HUES64 (cell line): Measurements from ENCODE around the gene GPRC5D.

Source experiments
- H3K27ac ChIP-seq: 2 replicates; pipeline ENCODE4 v1.7.0; 2013; ENCODE audit warnings: low read depth, low read length, inconsistent platforms
- H3K27me3 ChIP-seq: 2 replicates; pipeline ENCODE4 v1.6.1; 2013; ENCODE audit warnings: mild to moderate bottlenecking, low read length; ENCODE audit not compliant: insufficient read depth
- H3K36me3 ChIP-seq: 2 replicates; pipeline ENCODE4 v1.6.1; 2013; ENCODE audit warnings: mild to moderate bottlenecking, low read length; ENCODE audit not compliant: insufficient read depth
- H3K4me1 ChIP-seq: 2 replicates; pipeline ENCODE4 v1.6.1; 2013; ENCODE audit warnings: mild to moderate bottlenecking, low read length, moderate library complexity; ENCODE audit not compliant: insufficient read depth
- H3K4me3 ChIP-seq: 2 replicates; pipeline ENCODE4 v1.5.1; 2013; ENCODE audit warnings: mild to moderate bottlenecking, low read length, moderate library complexity
- H3K9ac ChIP-seq: 2 replicates; pipeline ENCODE4 v1.6.1; 2013; ENCODE audit warnings: mild to moderate bottlenecking, low read depth, low read length
- H3K9me3 ChIP-seq: 2 replicates; pipeline ENCODE4 v1.6.1; 2013; ENCODE audit warnings: low read depth, low read length; ENCODE audit not compliant: insufficient read depth
- WGBS: fragments of 150-250, 120-280 bp; methylation state at CpG from one replicate; pipeline ENCODE4 v1.1.7; 2013; ENCODE audit warnings: missing lambda C conversion rate; 5-methylcytosine and 5-hydroxymethylcytosine counted together

The GPRC5D gene

DNA sequence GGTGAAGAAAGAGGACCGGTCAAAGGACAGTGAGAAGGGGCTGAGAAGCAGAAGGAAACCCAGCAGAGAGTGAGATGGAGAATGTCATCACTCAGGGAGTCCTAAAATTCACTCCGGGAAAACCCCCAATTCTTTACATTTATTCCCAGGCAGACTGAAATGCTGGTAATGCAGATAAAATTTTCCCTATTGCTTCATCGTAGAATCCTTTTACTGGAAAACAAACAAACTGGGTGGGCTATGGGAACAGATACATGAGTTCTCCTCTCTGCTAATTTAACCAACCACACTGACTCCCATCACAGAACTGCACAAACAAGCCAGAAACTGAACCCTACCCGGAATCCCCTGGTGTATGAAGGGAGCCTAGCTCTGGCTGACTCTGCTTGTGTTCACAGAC, 27.2 kb upstream of the GPRC5D start:
- Histone ChIP-seq H3K4me1 (no peaks in the 10 kb centered on the region; the same call in 1 of the 2 replicates), H3K9me3 (no peaks in the 10 kb centered on the region), H3K36me3 (peaks cover 42% of the 10 kb centered on the region), H3K4me3 (no peak overlapping the region), H3K27ac (no peak overlapping the region), H3K9ac (no peak overlapping the region), H3K27me3 (no peaks in the 10 kb centered on the region)
- WGBS = 91% methylated on average over 4 of the region's 4 CpGs

DNA sequence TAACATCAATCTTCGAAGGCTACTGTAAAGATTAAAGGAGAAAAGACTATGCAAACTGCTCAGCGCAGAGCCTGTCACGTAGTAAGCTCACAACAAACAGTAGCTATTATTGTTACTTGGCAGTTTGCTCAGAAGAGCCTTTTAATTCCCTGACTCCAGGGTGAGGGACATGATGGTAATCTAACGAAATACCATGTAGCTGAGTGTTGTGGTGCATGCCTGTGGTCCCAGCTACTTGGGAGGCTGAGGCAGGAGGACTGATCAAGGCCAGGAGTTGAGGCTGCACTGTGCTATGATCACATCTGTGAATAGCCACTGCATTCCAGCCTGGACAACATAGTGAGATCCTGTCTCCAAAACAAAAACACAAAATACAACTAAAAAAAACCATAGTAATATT, 25.3 kb upstream of the GPRC5D start:
- no peak overlapping the region for H3K27ac ChIP-seq
- H3K4me3 ChIP-seq = no peak overlapping the region
- H3K9ac ChIP-seq = no peak overlapping the region
- no peaks in the 10 kb centered on the region for H3K27me3 ChIP-seq
- WGBS = 95% methylated on average over 4 of the region's 4 CpGs
- H3K36me3 ChIP-seq = peaks cover 57% of the 10 kb centered on the region
- no peaks in the 10 kb centered on the region; the same call in 1 of the 2 replicates for H3K4me1 ChIP-seq
- H3K9me3 ChIP-seq = peaks cover 7% of the 10 kb centered on the region; the same call in 1 of the 2 replicates

DNA sequence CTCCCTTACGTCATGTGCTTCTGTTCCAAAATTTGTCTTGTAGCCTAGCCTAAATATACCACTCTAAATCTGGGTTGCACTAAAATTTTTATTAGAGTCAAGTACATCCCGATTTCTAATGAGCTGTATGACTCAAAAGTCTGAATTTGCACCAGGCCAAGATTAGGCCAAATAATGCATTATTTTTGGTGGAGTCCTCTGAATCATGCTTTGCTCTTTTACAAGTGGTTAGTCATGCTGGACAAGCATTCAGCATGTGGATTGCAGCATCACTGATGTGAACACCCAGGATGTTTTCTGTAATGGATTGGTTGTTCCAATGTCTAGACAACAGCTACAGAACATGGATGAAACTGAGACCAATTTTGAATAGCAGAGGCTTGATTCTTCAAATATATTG, 24.4 kb upstream of the GPRC5D start:
- peaks cover 7% of the 10 kb centered on the region; the same call in 1 of the 2 replicates for H3K9me3 ChIP-seq
- 98% methylated on average over 2 of the region's 2 CpGs for WGBS
- H3K9ac ChIP-seq = no peak overlapping the region
- no peak overlapping the region for H3K4me3 ChIP-seq
- H3K36me3 ChIP-seq = peaks cover 53% of the 10 kb centered on the region
- no peak overlapping the region for H3K27ac ChIP-seq
- no peaks in the 10 kb centered on the region; the same call in 1 of the 2 replicates for H3K4me1 ChIP-seq
- no peaks in the 10 kb centered on the region for H3K27me3 ChIP-seq

DNA sequence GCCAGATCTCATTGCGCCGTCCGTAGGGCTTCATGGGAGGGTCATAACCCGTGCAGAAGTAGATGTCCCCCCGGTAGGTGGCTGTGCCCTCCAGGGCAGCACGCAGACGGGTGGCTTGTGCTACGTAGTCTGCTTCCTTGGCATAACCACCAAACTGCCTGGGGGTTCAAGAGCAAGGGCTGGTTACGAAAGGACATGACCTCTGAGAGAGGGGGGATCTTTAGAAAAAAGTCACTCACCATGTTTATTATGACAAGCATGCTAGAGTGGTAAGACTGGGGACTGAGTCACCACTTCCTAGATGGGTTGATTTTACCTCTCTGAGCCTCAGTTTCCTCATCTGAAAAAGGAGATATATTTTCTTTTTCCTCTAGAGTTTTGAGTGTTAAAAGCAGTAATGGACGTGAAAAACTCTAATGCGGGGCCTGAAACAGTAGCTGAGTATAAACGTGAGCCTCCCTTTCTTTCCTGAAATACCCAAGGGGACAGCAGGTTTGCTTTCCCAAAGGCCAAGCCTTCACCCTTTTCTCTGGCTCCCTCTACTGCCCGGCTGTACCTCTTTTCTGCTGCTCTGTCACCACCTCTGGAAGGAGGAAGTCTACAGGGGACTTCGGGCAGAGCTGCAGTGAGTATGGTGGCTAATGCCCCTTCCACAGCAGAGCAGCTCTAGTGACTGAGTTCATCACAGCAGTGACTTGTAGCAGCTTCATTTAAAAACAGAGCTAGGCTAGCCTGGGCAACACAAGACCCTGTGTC, 23.5 kb upstream of the GPRC5D start:
- H3K27ac ChIP-seq = no peak overlapping the region

DNA sequence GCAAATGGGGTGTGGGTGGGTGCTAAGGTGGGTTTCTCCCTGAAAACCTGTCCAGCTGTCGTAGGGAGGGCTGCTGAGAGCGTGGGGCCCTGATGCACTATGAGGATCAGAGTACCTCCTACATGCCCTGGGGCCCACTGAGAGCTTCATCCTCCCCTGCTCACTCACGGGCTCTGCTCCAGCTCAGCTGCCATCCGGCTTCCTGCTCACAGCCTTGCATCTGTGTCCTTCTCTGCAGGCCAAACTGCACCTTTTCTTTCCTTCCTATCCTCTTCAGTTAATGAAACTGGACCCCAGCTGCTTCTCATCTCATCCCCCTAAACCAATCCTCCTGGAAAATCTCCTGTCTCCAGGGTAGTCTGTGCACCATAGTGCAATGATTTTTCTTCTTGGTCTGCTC, 22.2 kb upstream of the GPRC5D start:
- H3K36me3 ChIP-seq = peaks cover 36% of the 10 kb centered on the region
- H3K27ac ChIP-seq = no peak overlapping the region
- H3K27me3 ChIP-seq = no peaks in the 10 kb centered on the region
- H3K4me3 ChIP-seq = no peak overlapping the region
- H3K9ac ChIP-seq = no peak overlapping the region
- WGBS = 92% methylated on average over 4 of the region's 4 CpGs
- H3K4me1 ChIP-seq = no peaks in the 10 kb centered on the region
- H3K9me3 ChIP-seq = peaks cover 7% of the 10 kb centered on the region; the same call in 1 of the 2 replicates

More for the DNA sequence above, 23.5 kb upstream of the GPRC5D start:
- Histone ChIP-seq H3K36me3 (peaks cover 45% of the 10 kb centered on the region), H3K27me3 (no peaks in the 10 kb centered on the region), H3K4me3 (no peak overlapping the region), H3K4me1 (no peaks in the 10 kb centered on the region; the same call in 1 of the 2 replicates), H3K9ac (no peak overlapping the region), H3K9me3 (peaks cover 7% of the 10 kb centered on the region; the same call in 1 of the 2 replicates)
- WGBS = 84% methylated on average over 14 of the region's 14 CpGs

DNA sequence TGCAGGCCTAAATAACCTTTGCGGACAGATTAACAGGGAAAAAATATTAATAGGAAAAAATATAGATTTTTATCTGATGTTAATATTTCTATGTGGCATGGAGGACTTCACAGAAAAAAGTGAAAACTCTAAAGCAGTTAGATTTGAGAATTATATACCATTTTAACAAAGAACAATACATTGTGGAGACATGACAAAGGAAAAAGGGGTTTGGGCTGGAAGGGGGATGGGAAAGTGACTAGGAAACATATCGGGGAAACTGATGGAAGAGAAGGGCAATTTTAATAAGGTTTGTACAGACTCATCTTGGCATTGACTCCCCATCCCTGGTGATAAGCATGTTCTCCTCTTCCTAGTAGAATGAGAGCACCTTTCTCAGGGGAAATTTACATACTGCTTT, 21.0 kb upstream of the GPRC5D start:
- Histone ChIP-seq H3K27me3 (no peaks in the 10 kb centered on the region), H3K9me3 (peaks cover 7% of the 10 kb centered on the region; the same call in 1 of the 2 replicates), H3K9ac (no peak overlapping the region), H3K4me3 (no peak overlapping the region), H3K4me1 (no peaks in the 10 kb centered on the region), H3K27ac (no peak overlapping the region), H3K36me3 (peaks cover 36% of the 10 kb centered on the region)
- WGBS = 83% methylated on average over 2 of the region's 2 CpGs

DNA sequence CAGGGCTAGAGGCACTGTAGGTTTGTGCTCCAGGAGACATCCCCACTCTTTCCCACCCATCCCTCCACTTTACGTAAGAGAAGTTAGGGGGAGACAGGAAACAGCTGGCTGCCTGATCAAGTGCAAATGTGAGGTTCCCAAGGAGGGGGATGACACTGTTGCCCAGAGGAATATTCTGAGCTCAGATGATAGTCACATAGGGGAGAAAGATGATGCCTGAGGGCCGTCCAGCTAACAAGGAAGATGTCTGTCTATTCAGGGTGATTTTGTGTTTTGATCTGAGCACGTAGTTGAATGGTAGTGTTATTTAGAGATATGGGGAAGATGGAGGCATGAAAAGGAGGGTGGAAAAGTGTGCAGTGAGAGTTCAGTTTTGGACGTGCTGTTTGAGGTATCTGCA, 13.9 kb upstream of the GPRC5D start:
- no peak overlapping the region for H3K27ac ChIP-seq
- WGBS = 90% methylated on average over 4 of the region's 4 CpGs
- H3K4me3 ChIP-seq = no peak overlapping the region
- H3K4me1 ChIP-seq = no peaks in the 10 kb centered on the region
- no peaks in the 10 kb centered on the region for H3K27me3 ChIP-seq
- H3K9me3 ChIP-seq = no peaks in the 10 kb centered on the region
- H3K9ac ChIP-seq = no peak overlapping the region
- 0 out of 2 replicates have a peak, but pooled peaks cover 4% of the 10 kb centered on the region for H3K36me3 ChIP-seq

DNA sequence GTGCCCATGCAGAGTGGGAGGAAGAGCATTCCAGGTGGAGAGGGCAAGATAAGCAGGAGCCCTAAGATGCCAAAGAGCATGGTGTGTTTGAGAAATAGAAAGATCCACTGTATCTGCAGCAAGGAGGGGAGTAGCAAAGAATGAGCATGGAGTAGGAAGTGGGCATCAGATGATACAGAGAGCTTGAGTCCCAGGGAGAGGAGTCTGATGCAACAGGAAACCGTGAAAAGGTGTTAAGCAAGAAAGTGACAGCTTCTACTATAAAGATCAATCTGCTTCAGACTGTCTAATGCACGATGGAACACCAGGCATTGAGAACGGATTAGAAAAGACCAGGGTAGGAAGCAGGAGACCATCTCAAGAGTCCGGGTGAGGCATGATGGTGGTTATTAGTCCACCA, 12.3 kb upstream of the GPRC5D start:
- Histone ChIP-seq H3K27me3 (no peaks in the 10 kb centered on the region), H3K9ac (no peak overlapping the region), H3K27ac (no peak overlapping the region), H3K36me3 (0 out of 2 replicates have a peak, but pooled peaks cover 4% of the 10 kb centered on the region), H3K9me3 (no peaks in the 10 kb centered on the region), H3K4me1 (no peaks in the 10 kb centered on the region), H3K4me3 (no peak overlapping the region)
- 93% methylated on average over 4 of the region's 4 CpGs for WGBS

DNA sequence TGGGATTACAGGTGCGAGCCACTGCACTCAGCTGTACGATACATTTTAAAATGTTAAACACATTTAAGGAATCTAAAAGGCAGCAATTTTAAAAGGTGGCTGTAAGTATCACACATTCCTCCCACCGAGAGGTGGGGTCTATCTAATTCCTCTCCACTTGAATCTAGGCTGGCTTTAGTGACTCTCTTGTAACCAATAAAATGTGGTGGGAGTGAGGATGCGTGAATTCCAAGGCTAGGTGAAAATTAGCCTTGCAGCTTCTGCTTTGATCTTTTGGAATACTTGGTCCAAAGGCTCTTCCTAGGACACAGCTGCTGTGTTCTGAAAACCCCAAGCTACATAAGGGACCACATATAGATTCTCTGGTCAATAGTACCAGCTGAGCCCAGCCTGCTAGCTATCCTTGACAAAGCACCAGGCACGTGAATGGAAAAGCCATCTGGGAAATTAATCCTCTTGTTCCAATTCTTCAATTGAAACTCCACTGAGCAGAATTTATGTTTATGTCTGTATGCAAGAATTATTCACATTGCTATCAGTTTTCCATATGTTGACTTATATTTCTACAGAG, 8.8 kb upstream of the GPRC5D start:
- Histone ChIP-seq H3K9me3 (no peaks in the 10 kb centered on the region), H3K27me3 (no peaks in the 10 kb centered on the region)

DNA sequence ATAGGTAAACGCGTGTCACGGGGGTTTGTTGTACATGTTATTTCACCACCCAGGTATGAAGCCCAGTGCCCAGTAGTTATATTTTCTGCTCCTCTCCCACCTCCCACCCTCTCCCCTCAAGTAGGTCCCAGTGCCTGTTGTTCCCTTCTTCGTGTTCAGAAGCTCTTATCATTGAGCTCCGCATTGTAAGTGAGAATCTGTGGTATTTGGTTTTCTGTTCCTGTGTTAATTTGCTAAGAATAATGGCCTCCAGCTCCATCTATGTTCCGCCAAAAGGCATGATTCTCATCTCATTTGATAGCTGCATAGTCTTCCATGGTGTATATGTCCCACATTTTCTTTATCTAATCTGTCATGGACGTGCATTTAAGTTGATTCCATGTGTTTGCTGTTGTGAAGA, 6.9 kb upstream of the GPRC5D start:
- 93% methylated on average over 5 of the region's 7 CpGs for WGBS
- H3K4me3 ChIP-seq = no peak overlapping the region
- no peaks in the 10 kb centered on the region; the same call in 1 of the 2 replicates for H3K4me1 ChIP-seq
- H3K9ac ChIP-seq = no peak overlapping the region
- no peaks in the 10 kb centered on the region for H3K27me3 ChIP-seq
- no peak overlapping the region for H3K27ac ChIP-seq
- no peaks in the 10 kb centered on the region for H3K36me3 ChIP-seq
- no peaks in the 10 kb centered on the region for H3K9me3 ChIP-seq

More for the DNA sequence above, 8.8 kb upstream of the GPRC5D start:
- WGBS = 92% methylated on average over 5 of the region's 5 CpGs
- Histone ChIP-seq H3K27ac (no peak overlapping the region), H3K9ac (no peak overlapping the region), H3K4me1 (no peaks in the 10 kb centered on the region), H3K36me3 (no peaks in the 10 kb centered on the region), H3K4me3 (no peak overlapping the region)

DNA sequence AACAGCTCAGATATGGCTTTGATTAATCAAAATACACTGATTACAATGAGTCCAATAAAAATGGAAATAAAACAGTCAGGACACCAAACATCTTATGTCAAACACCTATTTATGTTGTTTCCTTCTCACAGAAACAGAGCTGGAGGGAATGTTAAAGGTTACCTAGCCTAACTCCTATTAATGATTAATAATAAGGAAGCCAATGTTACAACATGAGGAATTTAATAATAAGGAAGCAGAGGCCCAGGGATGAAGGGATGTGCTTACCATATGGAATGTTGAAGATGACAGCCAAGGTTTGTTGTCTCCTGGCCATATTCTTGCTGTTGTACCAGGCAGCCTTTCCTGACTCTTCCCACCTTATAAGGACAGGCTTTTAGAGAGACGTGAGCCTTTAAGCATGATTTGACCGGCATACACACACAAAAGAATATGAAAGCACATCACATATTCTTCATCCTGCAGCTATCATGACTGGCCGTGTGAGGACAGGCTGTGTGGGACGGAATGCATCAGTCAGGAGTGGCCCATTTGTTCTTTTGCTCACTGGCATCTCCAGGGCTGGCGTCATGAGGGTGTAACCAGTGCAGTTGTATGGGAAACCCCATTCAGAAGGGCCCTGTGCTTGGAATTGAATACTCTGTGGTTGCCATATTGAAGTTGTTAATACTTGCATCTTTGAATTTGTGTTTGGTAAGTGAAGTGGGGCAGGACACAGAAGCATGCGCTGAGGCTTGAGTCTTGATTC, 3.1 kb upstream of the GPRC5D start:
- no peaks in the 10 kb centered on the region; the same call in 1 of the 2 replicates for H3K4me1 ChIP-seq
- H3K27me3 ChIP-seq = no peaks in the 10 kb centered on the region
- WGBS = 93% methylated on average over 6 of the region's 6 CpGs
- no peak overlapping the region for H3K27ac ChIP-seq
- no peaks in the 10 kb centered on the region for H3K9me3 ChIP-seq
- H3K36me3 ChIP-seq = no peaks in the 10 kb centered on the region
- no peak overlapping the region for H3K4me3 ChIP-seq
- H3K9ac ChIP-seq = no peak overlapping the region
